H1 (cell line): Measurements from ENCODE around the gene TAP2. TPM values are rescaled to one million over a fixed set of nuclear protein-coding genes. Genes with fewer than 3 reads are reported as not detected.

Experiments
- CTCF ChIA-PET: fragments of 300-600 bp; sonication (Branson Sonifier 250); formaldehyde crosslinking; loops from one replicate; lab custom pipeline; 2021; ENCODE audit not compliant: partially characterized antibody; lab: Charles Lee
- POLR2A ChIA-PET: fragments of 300-600 bp; sonication (Branson Sonifier 250); formaldehyde crosslinking; loops from one replicate; lab custom pipeline; 2021; ENCODE audit warnings: inconsistent platforms; ENCODE audit not compliant: partially characterized antibody; lab: Charles Lee
- DNase-seq, 2 experiments: peaks; one replicate each; pipeline versions ENCODE4 v3.0.0 to v3.0.0-alpha.2; 2010 to 2022; ENCODE audit warnings: low spot score in 2 of 2, low read depth in 1 of 2, mixed read lengths in 1 of 2
- FAIRE-seq: peaks from 2 replicates; lab custom pipeline; 2011; peaks lifted over from hg19 to GRCh38; lab: Jason Lieb, UNC
- H2AFZ ChIP-seq: 2 replicates; pipeline ENCODE4 v1.8.1; 2012; ENCODE audit warnings: low read length, inconsistent platforms
- H2AK5ac ChIP-seq: 2 replicates; pipeline ENCODE4 v1.6.1; 2013; ENCODE audit warnings: low read depth, low read length
- H2BK120ac ChIP-seq: replicated peaks from 2 replicates; pipeline ENCODE3; 2013; ENCODE audit warnings: low read depth, low read length, inconsistent platforms
- H2BK12ac ChIP-seq: 2 replicates; pipeline ENCODE4 v1.6.1; 2013; ENCODE audit warnings: low read depth, low read length
- H2BK15ac ChIP-seq: 2 replicates; pipeline ENCODE4 v1.6.1; 2013; ENCODE audit warnings: low read length
- H2BK20ac ChIP-seq: 2 replicates; pipeline ENCODE4 v1.6.1; 2013; ENCODE audit warnings: low read length
- H2BK5ac ChIP-seq: 2 replicates; pipeline ENCODE4 v1.6.1; 2013; ENCODE audit warnings: low read depth, low read length
- H3K14ac ChIP-seq: 2 replicates; pipeline ENCODE4 v1.6.1; 2013; ENCODE audit warnings: inconsistent platforms; ENCODE audit not compliant: insufficient read length
- H3K18ac ChIP-seq: 2 replicates; pipeline ENCODE4 v1.6.1; 2013; ENCODE audit warnings: low read length; ENCODE audit errors: extremely low read depth
- H3K23ac ChIP-seq: 2 replicates; pipeline ENCODE4 v1.6.1; 2013; ENCODE audit warnings: inconsistent platforms; ENCODE audit not compliant: insufficient read length
- H3K23me2 ChIP-seq: 2 replicates; pipeline ENCODE4 v1.6.1; 2013; ENCODE audit warnings: low read depth, low read length
- H3K27ac ChIP-seq: 2 replicates; pipeline ENCODE4 v1.6.1; 2011; ENCODE audit warnings: low read depth, low read length, inconsistent platforms
- H3K27me3 ChIP-seq, 4 experiments: replicated peaks in 1 of 4; 1 replicate in 1 of 4; 2 replicates in 3 of 4; pipeline versions ENCODE4 v1.6.1 to v1.8.1; 2011 to 2013; ENCODE audit warnings: low read length in 3 of 4, mild to moderate bottlenecking in 3 of 4, inconsistent platforms in 2 of 4, mixed read lengths in 2 of 4, moderate library complexity in 1 of 4; ENCODE audit not compliant: control insufficient read depth in 3 of 4, insufficient read depth in 3 of 4; ENCODE audit errors: extremely low read depth in 1 of 4
- H3K36me3 ChIP-seq, 4 experiments: 2 replicates each; pipeline versions ENCODE4 v1.6.1 to v1.8.1; 2011 to 2013; ENCODE audit warnings: mild to moderate bottlenecking in 4 of 4, low read length in 3 of 4, moderate library complexity in 2 of 4, control low read depth in 1 of 4, inconsistent platforms in 1 of 4; ENCODE audit not compliant: insufficient read depth in 4 of 4, control insufficient read depth in 2 of 4
- H3K4ac ChIP-seq: replicated peaks from 2 replicates; pipeline ENCODE3; 2013; ENCODE audit warnings: low read length, low read depth, mixed read lengths, inconsistent platforms; ENCODE audit not compliant: insufficient read length
- H3K4me1 ChIP-seq, 4 experiments: replicated peaks in 1 of 4; 1 replicate in 1 of 4; 2 replicates in 3 of 4; pipeline versions ENCODE4 v1.6.1 to v1.8.1; 2011 to 2013; ENCODE audit warnings: low read length in 3 of 4, inconsistent platforms in 2 of 4, mixed read lengths in 1 of 4; ENCODE audit not compliant: insufficient read depth in 4 of 4, control insufficient read depth in 3 of 4
- H3K4me2 ChIP-seq, 2 experiments: 2 replicates each; pipeline versions ENCODE4 v1.6.1 to v1.8.1; 2011 to 2013; ENCODE audit warnings: low read depth in 2 of 2, low read length in 2 of 2, control low read depth in 1 of 2, inconsistent platforms in 1 of 2, mild to moderate bottlenecking in 1 of 2; ENCODE audit not compliant: insufficient read depth in 1 of 2
- H3K4me3 ChIP-seq, 4 experiments: fragments of 200-600, 300-600 bp in 1 of 4; sonication (generic), shearing (Covaris generic), sonication (Bioruptor Twin) in 1 of 4; 2 replicates each; pipeline versions ENCODE4 v1.5.1 to v1.8.1; 2011 to 2016; ENCODE audit warnings: low read length in 4 of 4, low read depth in 3 of 4, control low read depth in 2 of 4, inconsistent platforms in 2 of 4, mild to moderate bottlenecking in 2 of 4, mixed read lengths in 1 of 4, moderate library complexity in 1 of 4; ENCODE audit not compliant: insufficient read depth in 2 of 4; ENCODE audit errors: extremely low read depth in 1 of 4
- H3K56ac ChIP-seq: replicated peaks from 2 replicates; pipeline ENCODE3; 2013; ENCODE audit warnings: low read depth, mild to moderate bottlenecking, mixed read lengths, low read length, inconsistent platforms; ENCODE audit not compliant: insufficient read length
- H3K79me1 ChIP-seq: 2 replicates; pipeline ENCODE4 v1.6.1; 2013; ENCODE audit warnings: low read depth, low read length, control low read depth
- H3K79me2 ChIP-seq, 2 experiments: 2 replicates each; pipeline versions ENCODE4 v1.6.1 to v1.8.1; 2012 to 2013; ENCODE audit warnings: low read length in 2 of 2, mild to moderate bottlenecking in 2 of 2, inconsistent platforms in 1 of 2; ENCODE audit not compliant: insufficient read depth in 2 of 2, control insufficient read depth in 1 of 2
- H3K9ac ChIP-seq, 4 experiments: replicated peaks in 1 of 4; 1 replicate in 1 of 4; 2 replicates in 3 of 4; pipeline versions ENCODE4 v1.6.1 to v1.8.1; 2011 to 2013; ENCODE audit warnings: low read depth in 3 of 4, low read length in 3 of 4, control low read depth in 2 of 4, mild to moderate bottlenecking in 2 of 4, moderate library complexity in 2 of 4, inconsistent platforms in 1 of 4; ENCODE audit errors: extremely low read depth in 1 of 4
- H3K9me3 ChIP-seq, 2 experiments: 2 replicates each; pipeline versions ENCODE4 v1.6.1 to v1.8.1; 2012 to 2013; ENCODE audit warnings: mild to moderate bottlenecking in 2 of 2, moderate library complexity in 2 of 2, control low read depth in 1 of 2, inconsistent platforms in 1 of 2, low read depth in 1 of 2, low read length in 1 of 2, mixed read lengths in 1 of 2; ENCODE audit not compliant: insufficient read depth in 2 of 2
- H4K20me1 ChIP-seq, 2 experiments: replicated peaks in 1 of 2; 2 replicates each; pipeline versions ENCODE3 to v1.8.1; 2011 to 2013; ENCODE audit warnings: inconsistent platforms in 2 of 2, low read length in 2 of 2, mild to moderate bottlenecking in 1 of 2; ENCODE audit not compliant: insufficient read depth in 2 of 2, control insufficient read depth in 1 of 2
- H4K5ac ChIP-seq: 2 replicates; pipeline ENCODE4 v1.6.1; 2013; ENCODE audit warnings: low read length, low read depth, mixed read lengths, inconsistent platforms; ENCODE audit not compliant: insufficient read length
- H4K8ac ChIP-seq: 2 replicates; pipeline ENCODE4 v1.8.0; 2013; ENCODE audit warnings: mild to moderate bottlenecking, moderate library complexity, low read length, inconsistent platforms; ENCODE audit not compliant: insufficient read depth; ENCODE audit errors: extremely low read depth
- H4K91ac ChIP-seq: replicated peaks from 2 replicates; pipeline ENCODE3; 2013; ENCODE audit warnings: low read length, mixed read lengths, inconsistent platforms; ENCODE audit not compliant: insufficient read length
- BACH1 ChIP-seq: IDR thresholded peaks from 2 replicates; pipeline ENCODE4 v1.6.1; 2012; ENCODE audit warnings: low read length, improper control_type of control experiment
- EZH2 ChIP-seq: fragments of 200-600 bp; sonication (generic); IDR thresholded peaks from 2 replicates; pipeline ENCODE4 v1.7.1; 2012; ENCODE audit warnings: low read depth, mild to moderate bottlenecking, moderate library complexity, low read length, inconsistent platforms; ENCODE audit not compliant: severe bottlenecking
- MAFK ChIP-seq: IDR thresholded peaks from 2 replicates; pipeline ENCODE4 v1.6.1; 2012; ENCODE audit warnings: low read depth, mild to moderate bottlenecking, improper control_type of control experiment, low read length
- POLR2AphosphoS5 ChIP-seq: IDR thresholded peaks from 2 replicates; pipeline ENCODE4 v1.6.1; 2011; ENCODE audit warnings: low read depth, low read length
- RBBP5 ChIP-seq: IDR thresholded peaks from 2 replicates; pipeline ENCODE4 v1.7.1; 2012; ENCODE audit warnings: low read depth, mild to moderate bottlenecking, inconsistent platforms, low read length, moderate library complexity, borderline replicate concordance
- WGBS, 2 experiments: shearing (Covaris generic) in 1 of 2; methylation state at CpG; one replicate each; pipeline versions ENCODE4 v1.1.6 to v1.1.7; 2013 to 2015; ENCODE audit warnings: low lambda C conversion rate in 2 of 2, mixed read lengths in 2 of 2, inconsistent platforms in 1 of 2, low coverage in 1 of 2, missing lambda C conversion rate in 1 of 2; ENCODE audit not compliant: insufficient replicate concordance in 2 of 2, insufficient coverage in 1 of 2, insufficient read length in 1 of 2; ENCODE audit errors: extremely low coverage in 1 of 2, missing lambda C conversion rate in 1 of 2; 5-methylcytosine and 5-hydroxymethylcytosine counted together
- polyA plus RNA-seq, 7 experiments: library from polyadenylated mRNA; depleted of rRNA in 3 of 7; stranded (reverse) in 5 of 7; unstranded in 2 of 7; fragments of >200 nt in 5 of 7; fragments of 200-250 nt in 2 of 7; gene quantifications; 1 replicate in 5 of 7; 2 replicates in 1 of 7; 4 replicates in 1 of 7; pipeline versions ENCODE4 v1.2.1 to v1.2.3, GENCODE V29; 2011 to 2013; ENCODE audit warnings: missing spikeins in 2 of 7, mixed read lengths in 2 of 7
- total RNA-seq: library from RNA; stranded (reverse); fragmentation: NEBNext Ultra II Directional; extraction: Animal tissue kit (Norgen Biotek cat#: 25700); gene quantifications from 2 replicates; pipeline ENCODE4 v1.2.1, GENCODE V29; 2021

Gene TAP2
- total and polyA plus RNA-seq, 2 of the 8 experiments (the other 6 are each of a cell fraction or from before 2014, with no cell fraction given): 11.3 to 27.2 TPM

DNA sequence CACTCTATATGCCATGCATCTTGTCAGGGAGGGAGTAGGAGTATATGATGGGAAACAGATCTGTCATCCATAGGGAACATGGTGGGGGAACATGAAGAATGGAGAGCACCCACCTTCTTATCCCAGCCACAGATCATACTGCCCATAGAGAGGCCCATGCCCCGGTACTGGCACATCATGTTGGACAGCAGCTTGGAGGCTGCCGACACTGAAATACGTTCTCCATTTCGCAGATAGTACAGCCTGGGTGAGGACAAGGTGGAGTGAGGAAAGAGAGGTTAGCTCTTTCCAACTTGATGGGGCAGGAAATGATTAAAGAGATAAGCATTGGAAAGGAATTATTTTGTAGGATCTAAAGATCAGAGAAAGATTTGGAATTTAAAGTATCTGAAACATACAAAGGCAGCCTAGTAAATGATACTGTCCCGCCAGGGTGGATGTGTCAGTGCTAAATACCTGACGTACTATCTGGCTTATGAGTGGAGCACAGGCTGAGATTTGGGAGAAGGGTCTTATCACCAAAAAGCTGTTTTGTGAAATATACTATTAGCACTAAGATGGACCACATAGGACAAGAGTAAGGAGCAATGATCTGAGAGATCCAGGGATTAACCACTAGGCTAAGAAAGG lies 3.6 kb upstream of the TAP2 start:
- no peak overlapping the region for H2BK5ac ChIP-seq
- no peak overlapping the region for H2AFZ ChIP-seq
- FAIRE-seq (no peak), DNase-seq (no peak)
- peaks cover 0 to 3% of the 10 kb centered on the region in 2 experiments for H4K20me1 ChIP-seq
- WGBS, 2 experiments: 91% methylated on average over 6 of the region's 6 CpGs; no CpG with 5 or more reads in 1 of the 2 experiments
- no peak overlapping the region for H4K91ac ChIP-seq
- no peak overlapping the region for H3K23ac ChIP-seq
- peaks cover 0 to 7% (median 5%) of the 10 kb centered on the region in 4 experiments; a peak in 5 of 7 replicates for H3K4me1 ChIP-seq
- no peaks in the 10 kb centered on the region for H3K79me2 ChIP-seq
- H3K9me3 ChIP-seq: no peaks in the 10 kb centered on the region
- H2BK20ac ChIP-seq: no peak overlapping the region
- H3K14ac ChIP-seq: no peak overlapping the region
- no peak overlapping the region for H2BK15ac ChIP-seq
- H2AK5ac ChIP-seq: no peak overlapping the region
- CTCF ChIA-PET: interaction anchor here (0.7 to 11.2 kb wide), 6 partner anchors 9 to 416 kb away, joined by 3 to 402 read pairs (median 5); partner anchors contain the start of genes HLA-DMA, PSMB9 and TAP1
- H4K8ac ChIP-seq: no peak overlapping the region
- no peak overlapping the region for H4K5ac ChIP-seq
- no peak overlapping the region for H3K4me2 ChIP-seq
- H3K27ac ChIP-seq: no peak overlapping the region
- H3K79me1 ChIP-seq: no peaks in the 10 kb centered on the region
- H3K27me3 ChIP-seq: peaks cover 0 to 11% (median 10%) of the 10 kb centered on the region in 4 experiments; a peak in 4 of 7 replicates
- H3K9ac ChIP-seq: no peak overlapping the region
- no peak overlapping the region for H3K4me3 ChIP-seq
- no peak overlapping the region for H3K56ac ChIP-seq
- no peak overlapping the region for H2BK120ac ChIP-seq
- H3K4ac ChIP-seq: no peak overlapping the region
- no peaks in the 10 kb centered on the region; a peak in 4 of 8 replicates for H3K36me3 ChIP-seq
- peaks cover 16% of the 10 kb centered on the region for H3K23me2 ChIP-seq
- no peak overlapping the region for H2BK12ac ChIP-seq
- POLR2A ChIA-PET: interaction anchor here (0.9 to 1.3 kb wide), 2 partner anchors 26 to 130 kb away, joined by 3 to 4 read pairs; no protein-coding TSS in a partner anchor
- no peak overlapping the region for H3K18ac ChIP-seq
- TF ChIP-seq EZH2: no peak
- no peak for TF ChIP-seq MAFK
- TF ChIP-seq POLR2AphosphoS5: no peak
- TF ChIP-seq RBBP5: no peak
- no peak for TF ChIP-seq BACH1
